Fibroblast of pulmonary artery (primary cell): ENCODE results near the gene TMEM52.

Experiments used
- DNase-seq: peaks from one replicate; pipeline ENCODE4 v3.0.0-alpha.2; 2010; ENCODE audit warnings: low read depth
- H3K4me3 ChIP-seq: replicated peaks from 2 replicates; pipeline ENCODE4 v1.5.1; 2011; ENCODE audit warnings: low read depth, mild to moderate bottlenecking, control low read depth, low read length, moderate library complexity
- CTCF ChIP-seq: IDR thresholded peaks from 2 replicates; pipeline ENCODE4 v1.5.1; 2011; ENCODE audit warnings: mild to moderate bottlenecking, control low read depth, low read length, inconsistent platforms; ENCODE audit errors: missing control alignments

TMEM52 gene

GRCh38 chr1:1918901-1919303 lies at the start of gene TMEM52:
Gene TMEM52, minus strand, starts transcription at chr1:1919279. Its CDS starts 14 bp downstream, at chr1:1919265.
- H3K4me3 ChIP-seq = peak within 1 kb of the TSS; percentile 45
- DNase-seq = no peak
- no peak for TF ChIP-seq CTCF

DNA sequence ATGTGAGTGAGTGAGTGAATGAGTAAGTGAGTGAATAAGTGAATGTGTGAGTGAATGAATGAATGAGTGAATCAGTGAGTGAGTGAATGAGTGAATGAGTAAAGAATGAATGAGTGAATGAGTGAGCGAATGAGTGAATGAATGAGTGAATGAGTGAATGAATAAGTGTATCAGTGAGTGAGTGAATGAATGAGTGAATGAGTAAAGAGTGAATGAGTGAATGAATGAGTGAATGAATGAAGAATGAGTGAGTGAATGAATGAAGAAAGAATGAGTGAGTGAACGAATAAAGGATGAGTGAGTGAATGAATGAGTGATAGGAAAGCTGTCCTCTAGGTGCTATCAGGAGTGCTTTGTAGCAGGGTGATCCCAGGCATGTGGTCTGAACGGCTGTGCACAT lies 48.8 kb upstream of the TMEM52 start:
- H3K4me3 ChIP-seq = no peak overlapping the region
- TF ChIP-seq CTCF = no peak
- no peak for DNase-seq

DNA sequence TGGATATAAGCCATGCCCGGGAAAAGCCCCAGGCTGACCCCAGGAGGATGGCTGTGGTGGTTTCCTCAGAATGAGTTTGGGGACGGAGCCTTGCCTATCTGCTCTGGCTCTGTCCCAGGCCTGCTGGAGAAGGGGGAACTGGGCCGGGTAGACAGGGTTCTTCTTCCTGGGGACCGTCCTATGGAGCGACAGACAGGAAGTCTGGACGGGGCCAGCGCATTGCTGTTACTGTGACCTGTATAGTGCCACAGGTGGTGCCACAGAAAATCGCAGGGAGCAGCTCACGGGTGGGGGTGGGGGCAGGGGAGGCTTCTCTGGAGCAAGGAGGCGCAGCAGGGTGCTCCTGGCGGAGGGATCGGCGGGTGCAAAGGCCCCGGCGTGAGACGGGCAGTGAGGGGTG lies 48.1 kb upstream of the TMEM52 start:
- TF ChIP-seq CTCF = no peak
- no peak for DNase-seq
- no peak overlapping the region for H3K4me3 ChIP-seq

GRCh38 chr1:1966071-1966740 lies 47.1 kb upstream of the TMEM52 start:
- no peak overlapping the region for H3K4me3 ChIP-seq
- no peak for TF ChIP-seq CTCF
- DNase-seq = no peak

DNA sequence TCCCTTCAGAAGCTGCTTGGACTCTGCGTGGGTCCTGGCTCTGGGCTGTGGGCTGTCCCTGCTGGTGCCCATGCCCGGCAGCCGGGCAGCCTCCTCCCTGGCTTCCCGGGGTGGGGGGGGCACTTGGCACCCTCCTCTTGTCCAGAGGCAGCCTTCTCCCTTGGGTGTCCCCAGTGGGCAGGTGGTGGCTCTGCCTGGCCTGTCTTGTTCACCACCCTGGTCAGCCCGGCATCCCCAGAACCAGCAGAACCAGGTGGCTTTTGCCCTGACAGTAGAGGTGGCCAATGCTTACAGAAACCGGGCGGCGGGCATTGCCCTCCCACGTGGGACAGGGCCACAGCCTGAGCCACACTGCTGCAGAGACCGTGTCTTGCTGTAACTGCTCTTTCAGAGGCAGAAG lies 46.5 kb upstream of the TMEM52 start:
- no peak overlapping the region for H3K4me3 ChIP-seq
- no peak for DNase-seq
- TF ChIP-seq CTCF = no peak

DNA sequence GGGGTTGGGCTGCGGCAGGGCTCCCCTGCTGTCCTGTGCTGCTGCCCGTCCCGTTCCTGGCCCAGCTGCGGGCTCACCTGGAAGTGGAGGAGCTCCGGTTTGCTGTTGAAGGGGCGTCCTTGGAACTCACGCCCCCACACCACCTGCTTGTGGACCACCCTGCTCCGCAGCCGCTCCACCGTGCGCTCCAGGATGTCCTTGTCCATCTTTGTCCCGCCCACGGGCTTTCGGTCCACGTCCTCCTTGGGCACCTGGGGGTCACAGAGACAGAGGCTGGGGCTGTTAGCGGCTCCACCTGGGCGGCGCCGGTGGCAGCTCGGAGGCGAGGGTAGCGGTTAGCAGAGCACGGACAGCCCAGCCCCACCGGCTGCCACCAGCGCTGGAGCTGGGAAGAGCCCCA lies 45.7 kb upstream of the TMEM52 start:
- H3K4me3 ChIP-seq = no peak overlapping the region
- DNase-seq = no peak
- TF ChIP-seq CTCF = no peak

- no peak for TF ChIP-seq CTCF
- no peak for DNase-seq
- no peak overlapping the region for H3K4me3 ChIP-seq
These were observed 44.5 kb upstream of the TMEM52 start for GRCh38 chr1:1963570-1963969.
